MCF 10A (cell line): Measurements from ENCODE around the gene FAM20A. TPM values are rescaled to one million over a fixed set of nuclear protein-coding genes. Genes with fewer than 3 reads are reported as not detected.

Source experiments
- BruUV-seq: library from RNA; stranded (reverse); fragments of 400-500 nt; replicated peaks from 2 replicates; lab custom pipeline; 2021; lab: Mats Ljungman, UMichigan
- CTCF ChIA-PET: fragments of 300-600 bp; sonication (Branson Sonifier 250); formaldehyde crosslinking; extraction: SDS; loops from one replicate; lab custom pipeline; 2021; ENCODE audit warnings: antibody characterized with exemption, inconsistent platforms; lab: Yijun Ruan, JAX
- POLR2A ChIA-PET: fragments of 300-600, 350-650 bp; sonication (Branson Sonifier 250); formaldehyde crosslinking; extraction: SDS; loops from one replicate; lab custom pipeline; 2020; ENCODE audit warnings: antibody characterized with exemption, inconsistent platforms; lab: Yijun Ruan, JAX
- DNase-seq: peaks from one replicate; pipeline ENCODE4 v3.0.0-alpha.2; 2018; ENCODE audit not compliant: unreplicated experiment
- H3K27ac Mint-ChIP-seq: one replicate; pipeline ENCODE4 v1.8.0; 2022; ENCODE audit warnings: mild to moderate bottlenecking, low read depth, mixed read lengths; ENCODE audit not compliant: unreplicated experiment
- H3K27me3 Mint-ChIP-seq: one replicate; pipeline ENCODE4 v1.8.0; 2022; ENCODE audit warnings: mixed read lengths; ENCODE audit not compliant: insufficient read depth, unreplicated experiment
- H3K36me3 Mint-ChIP-seq: one replicate; pipeline ENCODE4 v1.8.0; 2022; ENCODE audit warnings: mild to moderate bottlenecking, moderate library complexity, mixed read lengths; ENCODE audit not compliant: insufficient read depth, unreplicated experiment
- H3K4me1 Mint-ChIP-seq: one replicate; pipeline ENCODE4 v1.8.0; 2022; ENCODE audit warnings: mixed read lengths; ENCODE audit not compliant: insufficient read depth, unreplicated experiment
- H3K4me3 Mint-ChIP-seq: one replicate; pipeline ENCODE4 v1.8.0; 2022; ENCODE audit warnings: mild to moderate bottlenecking, moderate library complexity, mixed read lengths; ENCODE audit not compliant: unreplicated experiment
- H3K9me3 Mint-ChIP-seq: one replicate; pipeline ENCODE4 v1.8.0; 2022; ENCODE audit warnings: mixed read lengths; ENCODE audit not compliant: unreplicated experiment
- intact Hi-C: fragments of 100-400 bp; cut with micrococcal nuclease; formaldehyde crosslinking; loops from 2 replicates; pipeline ENCODE4 v1.14.1; 2022
- total RNA-seq: library from RNA; stranded (reverse); gene quantifications from 2 replicates; pipeline ENCODE4 v1.2.3, GENCODE V29; 2022
- TF ChIP-seq, protein P1 (sequence below): fragments of 200-600 bp; IDR thresholded peaks from one replicate; pipeline ENCODE4 v1.8.0; 2022; ENCODE audit warnings: antibody characterized with exemption, mild to moderate bottlenecking; ENCODE audit not compliant: unreplicated experiment

FAM20A gene
- total RNA-seq, 1 experiment from 2014 or later, result not detected

DNA sequence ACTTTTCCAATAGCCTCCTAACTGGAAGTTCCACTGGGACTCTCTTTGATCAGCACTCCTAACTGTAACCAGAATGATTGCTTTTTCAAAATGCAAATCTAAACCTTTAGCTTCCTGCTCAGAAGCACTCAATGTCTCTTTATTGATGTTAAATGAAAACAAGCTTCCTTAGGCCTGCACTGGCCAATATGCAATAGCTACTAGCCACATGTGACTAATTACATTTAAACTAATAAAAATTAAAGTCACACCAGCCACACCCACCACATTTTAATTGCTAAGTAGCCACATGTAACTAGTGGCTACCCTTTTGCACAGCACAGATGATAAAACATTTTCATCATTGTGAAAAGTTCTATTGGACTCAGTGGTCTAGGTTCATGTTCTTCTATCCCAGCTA, 31.8 kb downstream of the FAM20A start:
- Mint-ChIP-seq H3K27ac (no peak overlapping the region), H3K27me3 (no peaks in the 10 kb centered on the region), H3K9me3 (no peaks in the 10 kb centered on the region), H3K4me3 (no peak overlapping the region), H3K4me1 (peaks cover 14% of the 10 kb centered on the region), H3K36me3 (no peaks in the 10 kb centered on the region)
- POLR2A ChIA-PET, result interaction anchor here (0.9 kb wide), 1 partner anchor 10 kb away, joined by 3 read pairs; no protein-coding TSS in a partner anchor
- CTCF ChIA-PET, result no interaction called here
- DNase-seq, result no peak
- TF ChIP-seq, protein P1, sequence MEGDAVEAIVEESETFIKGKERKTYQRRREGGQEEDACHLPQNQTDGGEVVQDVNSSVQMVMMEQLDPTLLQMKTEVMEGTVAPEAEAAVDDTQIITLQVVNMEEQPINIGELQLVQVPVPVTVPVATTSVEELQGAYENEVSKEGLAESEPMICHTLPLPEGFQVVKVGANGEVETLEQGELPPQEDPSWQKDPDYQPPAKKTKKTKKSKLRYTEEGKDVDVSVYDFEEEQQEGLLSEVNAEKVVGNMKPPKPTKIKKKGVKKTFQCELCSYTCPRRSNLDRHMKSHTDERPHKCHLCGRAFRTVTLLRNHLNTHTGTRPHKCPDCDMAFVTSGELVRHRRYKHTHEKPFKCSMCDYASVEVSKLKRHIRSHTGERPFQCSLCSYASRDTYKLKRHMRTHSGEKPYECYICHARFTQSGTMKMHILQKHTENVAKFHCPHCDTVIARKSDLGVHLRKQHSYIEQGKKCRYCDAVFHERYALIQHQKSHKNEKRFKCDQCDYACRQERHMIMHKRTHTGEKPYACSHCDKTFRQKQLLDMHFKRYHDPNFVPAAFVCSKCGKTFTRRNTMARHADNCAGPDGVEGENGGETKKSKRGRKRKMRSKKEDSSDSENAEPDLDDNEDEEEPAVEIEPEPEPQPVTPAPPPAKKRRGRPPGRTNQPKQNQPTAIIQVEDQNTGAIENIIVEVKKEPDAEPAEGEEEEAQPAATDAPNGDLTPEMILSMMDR, result no peak
- intact Hi-C loops, result no loop called here
- BruUV-seq, result no TSS peak

DNA sequence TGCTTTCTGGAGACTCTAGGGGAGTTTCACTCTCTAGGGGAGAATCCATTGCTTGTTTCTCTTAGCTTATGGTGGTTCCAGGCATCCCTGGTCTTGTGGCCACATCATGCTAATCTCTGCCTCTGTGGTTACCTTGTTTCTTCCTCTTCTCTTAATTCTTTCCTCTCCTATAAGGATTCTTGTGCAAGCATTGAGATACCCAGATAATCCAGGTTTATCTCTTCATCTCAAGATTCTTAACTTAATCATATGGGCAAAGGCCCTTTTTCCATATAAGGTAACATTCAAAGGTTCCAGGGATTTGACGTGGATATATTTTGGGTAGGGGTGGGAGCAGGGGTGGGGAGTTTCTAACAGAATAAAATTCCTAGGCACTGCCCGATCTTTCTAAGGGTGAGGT, 32.6 kb downstream of the FAM20A start:
- H3K4me1 Mint-ChIP-seq, result peaks cover 16% of the 10 kb centered on the region
- intact Hi-C loops, result no loop called here
- no peaks in the 10 kb centered on the region for H3K36me3 Mint-ChIP-seq
- no peak for DNase-seq
- no peaks in the 10 kb centered on the region for H3K9me3 Mint-ChIP-seq
- POLR2A ChIA-PET, result no interaction called here
- no peaks in the 10 kb centered on the region for H3K27me3 Mint-ChIP-seq
- CTCF ChIA-PET, result no interaction called here
- H3K27ac Mint-ChIP-seq, result no peak overlapping the region
- BruUV-seq, result no TSS peak
- TF ChIP-seq, protein P1, result no peak
- H3K4me3 Mint-ChIP-seq, result no peak overlapping the region

DNA sequence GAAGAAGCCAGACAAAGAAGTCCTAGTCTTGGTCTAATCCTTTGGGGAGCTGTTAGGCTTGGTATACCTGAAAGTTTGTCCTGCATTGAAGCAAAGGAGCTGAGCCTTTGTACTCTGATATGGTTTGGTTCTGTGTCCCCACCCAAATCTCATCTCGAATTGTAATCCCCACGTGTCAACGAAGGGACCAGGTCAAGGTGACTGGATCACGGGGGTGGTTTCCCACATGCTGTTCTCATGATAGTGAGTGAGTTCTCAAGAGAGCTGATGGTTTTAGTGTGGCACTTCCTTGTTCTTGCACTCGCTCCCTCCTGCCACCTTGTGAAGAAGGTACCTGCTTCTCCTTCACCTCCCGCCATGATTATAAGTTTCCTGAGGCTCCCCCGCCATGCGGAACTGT, 33.6 kb downstream of the FAM20A start:
- no TSS peak for BruUV-seq
- ChIA-PET CTCF (interaction anchor here (0.8 kb wide), 1 partner anchor 102 kb away, joined by 4 read pairs; no protein-coding TSS in a partner anchor), POLR2A (no interaction called here)
- Mint-ChIP-seq H3K4me1 (peaks cover 16% of the 10 kb centered on the region), H3K36me3 (no peaks in the 10 kb centered on the region), H3K4me3 (no peak overlapping the region), H3K9me3 (no peaks in the 10 kb centered on the region), H3K27me3 (no peaks in the 10 kb centered on the region), H3K27ac (no peak overlapping the region)
- no peak for DNase-seq
- intact Hi-C loops, result no loop called here
- TF ChIP-seq, protein P1, result no peak

DNA sequence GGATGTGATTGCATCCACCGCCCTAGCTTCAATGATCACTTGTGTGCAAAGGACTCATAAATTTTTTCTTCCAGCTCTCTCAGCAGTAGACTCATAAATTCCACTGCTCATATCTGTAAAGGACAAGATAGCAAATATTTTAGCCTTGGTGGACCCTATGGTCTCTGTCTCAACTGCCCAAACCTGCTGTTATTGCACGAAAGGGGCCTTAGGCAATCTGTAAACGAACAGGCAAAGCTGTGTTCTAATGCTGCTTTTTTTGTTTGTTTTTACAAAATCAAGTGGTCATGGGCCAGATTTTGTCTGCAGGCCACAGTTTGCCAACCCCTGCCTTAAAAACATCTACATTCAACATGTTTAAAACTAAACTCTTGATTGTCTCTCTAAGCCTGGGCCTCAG, 34.1 kb downstream of the FAM20A start:
- H3K27me3 Mint-ChIP-seq, result no peaks in the 10 kb centered on the region
- H3K36me3 Mint-ChIP-seq, result no peaks in the 10 kb centered on the region
- no peaks in the 10 kb centered on the region for H3K9me3 Mint-ChIP-seq
- ChIA-PET POLR2A (interaction anchor here (1.0 to 1.4 kb wide), 2 partner anchors 23 to 52 kb away, joined by 3 to 4 read pairs; no protein-coding TSS in a partner anchor), CTCF (interaction anchor here (0.8 kb wide), 1 partner anchor 102 kb away, joined by 4 read pairs; no protein-coding TSS in a partner anchor)
- BruUV-seq, result no TSS peak
- TF ChIP-seq, protein P1, result no peak
- no peak for DNase-seq
- intact Hi-C loops, result no loop called here
- peaks cover 16% of the 10 kb centered on the region for H3K4me1 Mint-ChIP-seq
- no peak overlapping the region for H3K27ac Mint-ChIP-seq
- no peak overlapping the region for H3K4me3 Mint-ChIP-seq
